HG02943 (cell line): ENCODE measurements around the gene BRCA1.
"Not testable (repeated sequence)": the region's sequence is repeated elsewhere in the genome, so short reads cannot be mapped to it uniquely, and the experiment has no call there.

Source experiments
- ATAC-seq: cut with Tn5 transposase; IDR thresholded peaks from one replicate; pipeline ENCODE4 v1.9.1; 2021; ENCODE audit warnings: mild to moderate bottlenecking, low read depth, moderate library complexity; ENCODE audit not compliant: unreplicated experiment

Gene BRCA1

DNA sequence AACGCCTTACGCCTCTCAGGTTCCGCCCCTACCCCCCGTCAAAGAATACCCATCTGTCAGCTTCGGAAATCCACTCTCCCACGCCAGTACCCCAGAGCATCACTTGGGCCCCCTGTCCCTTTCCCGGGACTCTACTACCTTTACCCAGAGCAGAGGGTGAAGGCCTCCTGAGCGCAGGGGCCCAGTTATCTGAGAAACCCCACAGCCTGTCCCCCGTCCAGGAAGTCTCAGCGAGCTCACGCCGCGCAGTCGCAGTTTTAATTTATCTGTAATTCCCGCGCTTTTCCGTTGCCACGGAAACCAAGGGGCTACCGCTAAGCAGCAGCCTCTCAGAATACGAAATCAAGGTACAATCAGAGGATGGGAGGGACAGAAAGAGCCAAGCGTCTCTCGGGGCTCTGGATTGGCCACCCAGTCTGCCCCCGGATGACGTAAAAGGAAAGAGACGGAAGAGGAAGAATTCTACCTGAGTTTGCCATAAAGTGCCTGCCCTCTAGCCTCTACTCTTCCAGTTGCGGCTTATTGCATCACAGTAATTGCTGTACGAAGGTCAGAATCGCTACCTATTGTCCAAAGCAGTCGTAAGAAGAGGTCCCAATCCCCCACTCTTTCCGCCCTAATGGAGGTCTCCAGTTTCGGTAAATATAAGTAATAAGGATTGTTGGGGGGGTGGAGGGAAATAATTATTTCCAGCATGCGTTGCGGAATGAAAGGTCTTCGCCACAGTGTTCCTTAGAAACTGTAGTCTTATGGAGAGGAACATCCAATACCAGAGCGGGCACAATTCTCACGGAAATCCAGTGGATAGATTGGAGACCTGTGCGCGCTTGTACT lies at the start of gene BRCA1:
BRCA1 (minus strand) TSS at position 232 of the 834 bp plus-strand sequence. CDS start 1,268 bp downstream, outside the sequence.
- ATAC-seq, result peak; percentile 90

DNA sequence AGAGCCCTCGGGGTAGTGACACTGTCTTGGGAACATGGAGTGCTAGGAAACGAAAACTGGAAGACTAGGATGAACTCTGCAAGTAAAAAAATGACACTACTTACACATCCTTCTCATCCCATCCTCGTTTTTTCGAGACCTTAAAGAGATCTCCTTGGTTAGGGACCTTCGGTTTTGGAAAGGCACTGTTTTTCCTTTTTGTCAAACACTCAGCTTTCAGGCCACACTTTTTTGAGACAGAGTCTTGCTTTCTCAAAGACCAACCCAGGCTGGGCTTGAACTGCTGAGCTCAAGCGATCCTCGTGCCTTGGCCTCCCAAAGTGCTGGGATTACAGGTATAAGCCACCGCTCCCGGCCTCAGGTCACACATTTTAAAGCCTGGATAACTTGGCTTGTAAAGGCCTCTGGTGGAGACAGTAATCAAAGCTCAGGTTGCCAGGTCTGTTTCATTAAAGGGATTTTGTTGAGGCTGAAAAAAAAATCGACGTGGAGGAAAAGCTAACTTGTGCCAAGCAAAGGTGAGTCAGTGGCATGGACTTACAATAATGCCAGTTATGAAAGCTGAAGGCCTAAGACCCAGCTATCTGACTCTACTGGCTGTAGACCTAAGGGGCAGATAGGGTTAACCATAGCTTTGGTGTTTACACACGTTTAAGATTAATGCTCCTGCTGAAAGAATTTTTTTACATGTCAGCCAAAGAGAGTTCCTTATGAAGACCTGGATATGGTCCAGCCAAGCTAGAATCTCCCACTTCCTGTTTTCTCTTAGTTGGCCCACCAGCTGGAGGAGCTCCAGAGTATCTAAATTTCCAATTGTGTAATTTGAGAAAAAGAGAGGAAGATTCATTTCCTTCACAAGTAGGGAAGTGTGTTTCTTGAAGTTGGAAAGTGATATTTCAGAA lies 46.7 kb upstream of the BRCA1 start:
- ATAC-seq, result no peak

DNA sequence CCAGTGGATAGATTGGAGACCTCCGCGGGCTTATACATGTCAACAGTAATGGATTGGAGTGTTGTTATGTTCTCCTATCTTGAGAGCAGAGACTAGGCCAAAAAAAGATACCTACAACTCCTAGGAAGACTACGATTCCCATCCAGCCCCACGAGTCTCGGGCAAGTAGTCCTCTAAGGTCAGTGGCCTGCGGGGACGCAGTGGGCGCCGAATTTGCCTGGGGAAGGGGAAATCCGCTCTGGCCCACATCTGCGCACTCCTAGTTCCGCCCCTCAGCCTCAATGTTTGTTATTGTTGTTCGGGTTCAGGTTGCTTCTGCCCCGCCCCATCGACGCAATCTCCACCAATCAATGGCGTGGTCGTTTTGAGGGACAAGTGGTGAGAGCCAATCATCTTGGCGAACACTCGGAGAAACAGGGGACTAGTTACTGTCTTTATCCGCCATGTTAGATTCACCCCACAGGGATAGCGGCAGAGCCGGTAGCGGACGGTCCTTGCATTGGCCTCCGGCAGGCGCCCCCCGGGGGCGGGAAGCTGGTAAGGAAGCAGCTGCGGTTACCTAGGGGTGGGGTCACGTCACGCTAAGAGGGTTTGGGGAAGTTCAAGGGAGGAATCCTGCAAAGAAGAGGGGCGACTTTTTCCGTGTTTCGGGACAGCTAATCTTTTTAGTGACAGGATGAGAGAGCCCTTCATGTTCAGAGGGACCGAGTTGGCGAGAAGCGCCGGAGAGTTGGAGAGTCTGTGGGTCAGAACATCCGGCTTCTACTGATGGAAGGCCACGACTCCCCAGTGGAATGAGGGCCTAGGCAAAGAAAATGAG lies 45.8 kb upstream of the BRCA1 start, which contains the start of gene NBR1:
NBR1 (plus strand) TSS at position 449 of the 820 bp plus-strand sequence. CDS start 4,586 bp downstream, outside the sequence.
- peak; percentile 87 for ATAC-seq

DNA sequence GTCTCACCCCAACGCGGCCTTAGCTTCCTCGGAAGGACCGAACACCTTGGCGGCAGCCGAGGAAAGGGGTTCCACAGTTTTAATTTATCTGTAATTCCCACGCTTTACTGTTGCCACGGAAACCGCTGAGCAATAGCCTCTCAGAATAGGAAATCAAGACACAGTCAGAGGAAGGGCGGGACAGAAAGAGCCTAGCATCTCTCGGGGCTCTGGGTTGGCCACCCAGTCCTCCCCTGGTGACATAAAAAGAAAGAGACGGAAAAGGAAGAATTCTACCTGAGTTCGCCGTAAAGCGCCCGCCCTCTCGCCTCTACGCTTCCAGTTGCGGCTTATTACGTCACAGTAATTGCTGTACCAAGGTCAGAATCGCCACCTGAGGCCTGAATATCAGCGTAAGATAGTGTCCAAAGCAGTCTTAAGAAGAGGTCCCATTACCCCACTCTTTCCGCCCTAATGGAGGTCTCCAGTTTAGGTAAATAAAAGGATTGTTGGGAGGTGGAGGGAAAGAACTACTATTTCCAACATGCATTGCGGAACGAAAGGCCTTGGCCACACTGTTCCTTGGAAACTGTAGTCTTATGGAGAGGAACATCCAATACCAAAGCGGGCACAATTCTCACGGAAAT lies 45.1 kb upstream of the BRCA1 start:
- ATAC-seq, result peak; percentile 61

DNA sequence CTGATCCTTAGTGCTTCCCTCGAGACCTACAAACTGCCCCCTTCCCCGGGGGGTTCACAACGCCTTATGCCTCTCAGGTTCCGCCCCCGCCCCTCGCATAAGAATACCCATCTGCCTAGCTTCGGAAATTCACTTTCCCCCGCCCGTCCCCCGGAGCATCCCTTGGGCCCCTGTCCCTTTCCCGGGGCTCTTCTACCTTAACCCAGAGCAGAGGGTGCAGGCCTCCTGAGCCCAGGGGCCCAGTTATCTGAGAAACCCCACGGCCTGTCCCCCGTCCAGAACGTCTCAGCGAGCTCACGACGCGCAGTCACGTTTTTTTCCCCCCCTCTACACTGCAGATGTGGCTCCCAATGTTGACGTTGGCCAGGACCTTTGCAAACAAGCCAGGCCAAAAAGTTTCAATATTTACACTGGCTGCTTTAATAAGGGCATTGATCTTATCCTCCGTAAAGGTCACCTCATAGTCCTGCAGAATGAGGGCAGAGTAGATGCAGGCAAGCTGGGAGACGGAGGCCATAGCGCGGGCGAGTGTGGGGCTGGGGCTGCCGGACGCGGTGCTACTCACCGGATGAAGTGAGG lies 44.5 kb upstream of the BRCA1 start:
- ATAC-seq, result peak; percentile 34

DNA sequence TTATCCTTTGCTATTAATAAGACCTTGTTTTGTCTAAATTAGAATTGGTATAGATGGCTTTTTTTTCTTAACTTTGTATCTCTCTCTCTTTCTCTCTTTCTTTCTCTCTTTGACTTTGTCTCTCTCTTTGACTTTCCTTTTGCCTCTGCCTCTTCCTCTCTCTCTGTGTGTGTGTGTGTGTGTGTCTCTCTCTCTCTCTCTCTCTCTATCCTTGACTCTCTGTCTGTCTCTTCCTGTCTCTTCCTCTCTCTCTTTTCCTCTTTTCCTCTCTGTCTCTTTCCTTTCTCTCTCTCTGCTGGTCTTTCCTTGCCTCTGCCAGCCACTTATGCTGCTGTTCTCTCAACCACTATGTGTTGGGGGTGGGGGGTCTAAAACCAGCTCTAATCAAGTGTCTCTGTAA lies 40.8 kb upstream of the BRCA1 start:
- ATAC-seq, result not testable (repeated sequence)

DNA sequence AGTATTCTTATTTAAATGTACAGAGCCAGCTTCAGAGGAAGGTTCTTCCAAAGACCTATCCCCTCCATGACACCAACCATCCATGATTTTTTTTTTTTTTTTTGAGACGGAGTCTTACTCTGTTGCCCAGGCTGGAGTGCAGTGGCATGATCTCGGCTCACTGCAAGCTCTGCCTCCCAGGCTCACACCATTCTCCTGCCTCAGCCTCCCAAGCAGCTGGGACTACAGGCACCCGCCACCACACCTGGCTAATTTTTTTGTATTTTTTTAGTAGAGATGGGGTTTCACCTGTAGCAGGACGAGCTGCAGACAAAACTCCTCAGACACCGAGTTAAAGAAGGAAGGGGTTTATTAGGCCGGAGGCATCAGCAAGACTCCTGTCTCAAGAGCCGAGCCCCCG lies 34.8 kb upstream of the BRCA1 start:
- ATAC-seq, result not testable (repeated sequence)

DNA sequence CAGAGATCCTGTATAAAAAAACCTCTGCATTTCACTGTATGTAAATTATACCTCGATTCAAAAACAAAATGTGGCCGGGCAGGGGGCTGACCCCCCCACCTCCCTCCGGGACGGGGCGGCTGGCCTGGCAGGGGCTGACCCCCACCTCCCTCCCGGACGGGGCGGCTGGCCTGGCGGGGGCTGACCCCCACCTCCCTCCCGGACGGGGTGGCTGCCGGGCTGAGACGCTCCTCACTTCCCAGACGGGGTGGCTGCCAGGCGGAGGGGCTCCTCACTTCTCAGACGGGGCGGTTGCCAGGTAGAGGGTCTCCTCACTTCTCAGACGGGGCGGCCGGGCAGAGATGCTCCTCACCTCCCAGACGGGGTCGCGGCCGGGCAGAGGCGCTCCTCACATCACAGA lies 34.1 kb upstream of the BRCA1 start:
- not testable (repeated sequence) for ATAC-seq

DNA sequence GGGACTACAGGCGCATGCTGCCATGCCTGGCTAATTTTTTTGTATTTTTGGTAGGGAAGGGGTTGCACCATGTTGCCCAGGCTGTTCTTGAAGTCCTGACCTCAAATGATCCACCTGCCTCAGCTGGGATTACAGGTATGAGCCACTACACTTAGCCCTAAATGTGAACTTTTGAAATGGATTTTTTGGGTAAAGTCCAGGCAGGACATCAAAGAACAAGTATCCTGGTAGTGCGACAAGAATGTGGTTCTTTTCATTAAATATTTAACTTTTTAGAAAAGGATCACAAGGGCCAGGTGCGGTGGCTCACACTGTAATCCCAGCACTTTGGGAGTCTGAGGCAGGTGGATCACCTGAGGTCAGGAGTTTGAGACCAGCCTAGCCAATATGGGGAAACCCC lies 30.5 kb upstream of the BRCA1 start:
- ATAC-seq, result no peak

DNA sequence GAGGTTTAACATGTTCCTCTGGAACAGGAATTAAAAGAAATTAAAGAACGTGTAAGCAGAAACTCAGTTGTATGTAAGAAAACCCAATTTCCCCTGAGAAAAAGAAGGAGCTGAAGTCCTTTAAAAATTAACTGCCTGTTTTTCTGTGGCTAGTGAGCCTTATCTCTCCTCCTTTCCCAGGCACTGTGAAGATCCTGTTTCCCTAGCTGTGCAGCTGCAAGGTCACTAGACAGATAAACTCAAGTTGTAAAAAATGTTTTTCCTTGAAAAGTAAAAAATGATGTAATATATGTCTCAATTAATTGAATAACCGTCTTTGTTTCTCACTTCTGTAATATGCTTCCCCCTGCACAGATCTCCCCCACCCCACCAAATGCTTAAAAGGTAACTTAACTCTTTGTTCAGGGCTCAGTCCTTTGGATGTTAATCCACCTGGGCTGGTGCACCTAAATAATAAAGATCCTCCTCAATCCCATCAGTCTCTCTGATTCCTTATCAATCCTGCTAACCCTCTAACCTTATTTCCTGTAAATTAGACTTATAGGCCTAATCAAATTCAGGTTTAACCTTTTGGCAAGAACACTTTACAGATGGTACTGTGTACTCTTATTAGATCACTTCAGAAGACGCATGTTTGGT lies 28.2 kb upstream of the BRCA1 start:
- not testable (repeated sequence) for ATAC-seq

DNA sequence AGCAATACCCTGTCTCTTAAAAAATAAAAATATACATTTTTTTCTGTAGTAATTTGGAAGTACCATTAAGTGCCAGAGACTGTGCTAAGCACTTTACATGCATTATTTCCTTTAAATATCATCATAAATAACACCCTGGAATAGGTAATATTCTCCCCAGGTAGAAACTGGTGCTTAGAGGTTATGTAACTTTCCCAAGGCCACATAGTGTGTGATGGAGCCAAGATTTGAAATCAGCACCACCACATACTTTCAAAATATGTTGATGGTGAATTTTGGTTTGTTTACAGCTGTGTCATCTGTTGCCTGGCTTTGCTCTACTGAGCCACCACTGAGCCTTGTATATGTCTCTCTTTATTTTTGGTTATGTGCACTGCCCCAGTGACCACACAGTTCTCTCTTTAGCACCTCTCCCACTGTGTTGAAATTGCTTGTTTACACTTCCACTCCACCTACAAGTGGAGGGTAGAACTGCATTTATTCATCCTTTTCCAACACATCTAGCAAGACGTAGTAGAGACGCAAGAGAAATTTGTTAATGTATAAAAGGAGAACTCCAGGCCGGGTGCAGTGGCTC lies 26.8 kb upstream of the BRCA1 start:
- no peak for ATAC-seq

DNA sequence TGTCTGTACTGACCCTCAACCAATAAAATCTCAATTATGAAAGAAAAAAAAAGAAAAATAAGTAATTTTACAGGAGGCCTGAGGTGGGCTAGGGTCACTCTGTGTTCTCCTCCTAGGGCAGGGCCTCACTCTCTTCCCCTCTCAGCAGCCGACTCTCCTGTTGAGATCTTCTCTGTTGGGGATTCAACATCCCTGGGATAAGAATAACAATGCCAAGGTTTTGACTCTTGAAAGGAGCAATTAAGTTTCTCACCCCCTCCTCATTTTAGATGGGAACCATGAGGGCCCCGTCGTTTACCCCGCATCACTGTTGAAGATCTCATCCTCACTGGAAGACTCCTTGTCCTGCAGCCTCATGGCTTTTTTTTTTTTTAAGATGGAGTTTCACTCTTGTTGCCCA lies 21.5 kb upstream of the BRCA1 start:
- ATAC-seq, result no peak

DNA sequence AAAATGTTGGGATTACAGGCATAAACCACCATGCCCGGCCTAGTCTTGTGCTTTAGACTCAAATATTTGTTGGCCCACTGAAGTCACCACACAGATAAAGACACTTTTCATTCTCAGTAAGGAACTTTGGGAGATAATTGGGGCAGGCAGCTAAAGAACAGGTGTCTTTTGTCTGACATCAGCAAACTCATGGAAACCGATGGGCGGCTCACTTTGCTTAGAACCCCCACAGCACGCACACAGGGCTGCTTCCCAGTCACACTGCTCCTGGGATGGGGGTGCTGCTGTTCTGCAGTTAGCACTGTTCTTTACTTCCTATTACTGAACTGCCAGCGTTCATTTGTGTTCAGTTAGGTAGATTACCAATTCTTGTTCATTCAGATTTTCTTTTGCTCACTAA lies 18.0 kb upstream of the BRCA1 start:
- ATAC-seq, result no peak

DNA sequence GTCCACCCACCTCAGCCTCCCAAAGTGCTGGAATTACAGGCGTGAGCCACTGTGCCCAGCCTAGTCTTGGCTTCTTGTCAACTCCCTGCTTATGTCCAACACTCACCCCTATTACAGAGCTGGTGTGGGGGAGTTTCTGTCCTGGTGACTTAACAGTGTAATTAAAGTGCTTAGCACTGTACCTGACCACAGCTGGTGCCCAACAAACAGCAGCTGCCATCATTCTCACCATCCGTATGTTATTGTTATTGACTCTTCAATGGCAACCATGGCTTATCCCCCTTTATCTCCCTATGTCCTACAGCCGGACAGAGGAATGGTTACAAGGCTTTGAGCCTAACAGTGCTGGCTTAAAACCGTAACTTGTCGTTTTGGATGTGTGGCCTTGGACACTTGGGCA lies 17.0 kb upstream of the BRCA1 start:
- ATAC-seq, result no peak

DNA sequence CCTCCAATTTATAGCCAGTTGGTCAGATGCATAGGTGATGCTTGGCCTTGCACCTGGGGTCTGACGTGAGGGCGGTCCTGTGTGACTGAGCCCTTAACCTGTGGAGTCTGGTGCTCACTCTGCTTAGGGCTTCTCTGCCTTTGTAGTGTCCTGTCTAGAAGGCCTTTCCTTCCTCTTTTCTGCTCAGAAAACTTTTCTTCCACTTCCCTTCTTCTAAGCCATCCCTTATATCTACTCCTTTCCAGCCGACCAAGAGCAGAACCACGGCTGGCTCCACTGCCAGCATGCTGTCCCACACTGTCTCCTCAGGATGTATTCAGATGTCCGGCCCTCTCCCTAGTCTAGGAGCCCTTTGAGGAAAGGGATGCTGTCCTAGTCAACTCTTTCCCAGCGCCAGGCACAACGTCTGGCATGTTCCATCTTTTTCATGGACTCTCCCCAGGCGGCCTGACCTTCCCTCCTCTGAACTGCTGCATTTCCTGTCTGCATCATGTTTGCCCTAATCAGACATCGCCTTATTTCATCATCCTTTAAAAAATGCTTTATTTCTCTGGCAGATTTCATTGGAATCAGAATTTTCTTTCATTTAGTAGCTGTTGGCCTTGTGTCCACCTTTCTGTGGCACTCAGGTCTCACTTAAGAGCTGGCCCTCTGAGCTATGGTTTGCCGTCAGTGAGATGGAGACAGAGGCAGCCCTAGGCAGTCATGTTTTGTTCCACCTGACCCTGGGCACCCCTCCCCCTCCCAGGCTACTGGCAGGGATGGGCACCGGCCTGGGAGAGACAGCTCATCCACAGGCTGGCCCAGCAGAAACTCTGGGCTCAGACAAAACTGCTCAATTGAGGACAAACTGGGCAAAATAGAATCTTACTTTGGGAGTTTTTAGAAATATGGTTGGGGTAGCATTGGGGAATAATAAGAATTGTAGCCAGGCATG lies 15.5 kb upstream of the BRCA1 start:
- no peak for ATAC-seq

DNA sequence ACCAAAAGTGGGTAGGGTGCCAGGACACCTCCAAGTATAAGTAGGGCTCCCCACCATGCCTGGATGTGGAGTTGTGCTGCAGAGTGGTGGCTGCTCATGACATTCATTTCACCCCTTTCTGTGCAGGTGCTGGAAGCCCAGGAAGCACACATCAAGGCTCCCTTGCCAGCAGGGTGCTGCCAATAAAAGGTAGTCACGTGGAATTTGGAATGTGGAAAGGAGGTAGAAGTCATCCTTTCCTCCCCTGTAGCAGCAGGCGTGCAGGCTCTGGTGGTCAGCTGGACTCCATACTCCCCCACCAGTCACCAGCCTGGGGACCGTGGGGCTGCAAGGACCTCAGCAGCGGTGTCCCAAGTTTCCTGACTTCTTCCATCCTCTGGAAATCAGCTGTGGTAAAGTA lies 13.4 kb upstream of the BRCA1 start:
- ATAC-seq, result not testable (repeated sequence)

DNA sequence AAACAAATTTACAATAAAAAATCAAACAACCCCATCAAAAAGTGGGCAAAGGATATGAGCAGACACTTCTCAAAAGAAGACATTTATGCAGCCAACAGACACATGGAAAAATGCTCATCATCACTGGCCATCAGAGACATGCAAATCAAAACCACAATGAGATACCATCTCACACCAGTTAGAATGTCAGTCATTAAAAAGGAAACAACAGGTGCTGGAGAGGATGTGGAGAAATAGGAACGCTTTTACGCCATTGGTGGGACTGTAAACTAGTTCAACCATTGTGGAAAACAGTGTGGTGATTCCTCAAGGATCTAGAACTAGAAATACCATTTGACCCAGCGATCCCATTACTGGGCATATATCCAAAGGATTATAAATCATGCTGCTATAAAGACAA lies 11.4 kb upstream of the BRCA1 start:
- ATAC-seq, result not testable (repeated sequence)

DNA sequence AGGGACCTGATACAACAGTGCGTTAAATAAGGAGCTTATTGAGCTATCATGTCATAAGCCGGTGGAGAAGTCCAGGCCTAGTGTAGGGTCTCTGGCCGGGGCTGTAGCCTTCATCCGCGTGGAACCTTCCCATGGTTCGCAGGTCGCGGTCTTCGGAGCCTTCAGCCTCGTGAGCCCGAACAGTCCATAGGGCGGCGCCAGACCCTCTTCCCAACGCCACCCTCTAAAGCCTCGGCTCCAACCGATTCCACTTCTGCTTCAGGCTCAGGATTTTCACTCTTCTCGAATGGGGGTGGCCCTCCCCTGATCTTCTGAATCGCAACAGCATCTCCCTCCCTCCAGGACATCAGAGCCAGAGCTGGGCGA lies 10.3 kb upstream of the BRCA1 start:
- ATAC-seq, result no peak
